ENCODE measurements around the gene SETD1B. TPM values are rescaled to one million over a fixed set of nuclear protein-coding genes. Genes with fewer than 3 reads are reported as not detected.
"Not testable (repeated sequence)": the region's sequence is repeated elsewhere in the genome, so short reads cannot be mapped to it uniquely, and the experiment has no call there.

The SETD1B gene
- total RNA-seq, 2 donors from 2014 or later = 20.2 to 20.9 TPM

DNA sequence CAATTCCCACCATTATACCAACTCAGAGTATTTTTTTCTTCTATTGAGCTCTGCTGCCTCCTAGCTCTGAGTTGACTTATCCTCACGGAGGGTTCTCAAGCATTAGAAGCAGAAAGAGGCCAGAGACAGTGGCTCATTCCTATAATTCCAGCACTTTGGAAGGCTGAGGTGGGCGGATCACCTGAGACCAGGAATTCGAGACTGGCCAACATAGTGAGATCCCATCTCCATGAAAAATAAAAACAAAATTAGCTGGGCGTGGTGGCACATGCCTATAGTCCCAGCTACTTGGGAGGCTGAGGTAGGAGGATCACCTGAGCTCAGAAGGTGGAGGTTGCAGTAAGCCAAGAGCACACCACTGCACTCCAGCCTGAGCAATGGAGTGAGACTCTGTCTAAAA, 33.9 kb downstream of the SETD1B start:
- intact Hi-C loops (cut with DNase I) = no loop called here
- no peak for DNase-seq (ENCODE audit: low spot score)

DNA sequence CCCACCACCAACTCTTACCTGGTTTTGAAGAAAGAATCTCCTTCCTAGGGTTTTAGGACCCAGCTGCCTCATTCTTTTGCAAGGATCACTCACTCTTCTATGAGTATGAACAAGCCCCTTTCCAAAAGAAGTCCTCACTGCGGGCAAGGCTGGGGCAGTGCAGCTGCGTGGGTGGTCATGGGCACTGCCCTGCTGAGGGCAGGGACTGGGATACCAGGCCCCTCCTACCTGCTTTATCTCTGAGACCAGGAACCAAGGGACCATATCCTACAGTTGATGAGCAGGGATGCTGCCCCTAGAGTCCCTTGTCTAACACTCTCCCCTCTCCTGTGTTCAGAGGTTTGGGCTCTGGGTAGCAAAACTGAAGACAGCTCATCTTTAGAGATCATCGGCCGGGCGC, 34.3 kb downstream of the SETD1B start:
- no peak for DNase-seq (ENCODE audit: low spot score)
- intact Hi-C loops (cut with DNase I) = no loop called here

DNA sequence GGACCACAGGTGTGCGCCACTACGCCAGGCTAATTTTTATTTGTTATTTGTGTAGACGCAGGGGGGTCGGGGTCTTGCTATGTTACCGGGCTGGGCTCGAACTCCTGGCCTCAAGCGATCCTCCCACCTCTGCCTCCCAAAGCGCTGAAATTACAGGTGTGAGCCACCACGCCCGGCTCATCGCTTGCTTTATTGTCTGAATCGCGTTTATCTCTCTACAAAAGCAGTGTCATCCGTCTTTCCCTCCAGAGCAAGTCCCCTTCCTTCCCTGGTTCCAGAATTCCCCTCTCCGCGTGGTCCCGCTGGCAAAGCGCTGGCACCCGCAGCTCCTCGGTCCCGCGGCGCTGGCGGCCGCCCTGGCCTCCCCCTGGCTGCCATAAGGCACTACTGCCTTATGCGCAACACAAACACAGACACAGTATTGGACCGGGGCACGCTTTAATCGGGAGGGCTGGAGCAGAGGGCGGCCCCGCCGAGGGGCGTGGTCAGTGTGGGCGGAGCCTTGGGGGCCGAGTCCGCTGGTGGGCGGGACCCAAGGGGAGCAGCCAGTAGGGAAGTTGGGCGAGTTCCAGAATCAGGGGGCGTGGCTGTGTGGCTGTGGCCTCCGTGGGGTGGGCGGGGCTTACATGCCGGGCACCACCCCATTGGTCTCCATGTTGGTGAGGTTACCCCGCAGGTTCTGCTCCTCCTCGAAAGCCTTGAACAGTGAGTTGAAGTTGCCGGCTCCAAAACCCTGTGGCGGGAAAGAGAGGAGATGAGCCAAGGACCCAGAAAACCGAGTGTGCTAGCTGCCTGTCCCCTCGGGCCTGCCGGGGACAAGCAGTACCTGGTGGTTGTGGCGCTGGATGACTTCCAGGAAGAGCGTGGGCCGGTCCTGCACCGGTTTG, 35.5 kb downstream of the SETD1B start:
- intact Hi-C loops (cut with DNase I) = no loop called here
- DNase-seq (ENCODE audit: low spot score) = peak; percentile 100

DNA sequence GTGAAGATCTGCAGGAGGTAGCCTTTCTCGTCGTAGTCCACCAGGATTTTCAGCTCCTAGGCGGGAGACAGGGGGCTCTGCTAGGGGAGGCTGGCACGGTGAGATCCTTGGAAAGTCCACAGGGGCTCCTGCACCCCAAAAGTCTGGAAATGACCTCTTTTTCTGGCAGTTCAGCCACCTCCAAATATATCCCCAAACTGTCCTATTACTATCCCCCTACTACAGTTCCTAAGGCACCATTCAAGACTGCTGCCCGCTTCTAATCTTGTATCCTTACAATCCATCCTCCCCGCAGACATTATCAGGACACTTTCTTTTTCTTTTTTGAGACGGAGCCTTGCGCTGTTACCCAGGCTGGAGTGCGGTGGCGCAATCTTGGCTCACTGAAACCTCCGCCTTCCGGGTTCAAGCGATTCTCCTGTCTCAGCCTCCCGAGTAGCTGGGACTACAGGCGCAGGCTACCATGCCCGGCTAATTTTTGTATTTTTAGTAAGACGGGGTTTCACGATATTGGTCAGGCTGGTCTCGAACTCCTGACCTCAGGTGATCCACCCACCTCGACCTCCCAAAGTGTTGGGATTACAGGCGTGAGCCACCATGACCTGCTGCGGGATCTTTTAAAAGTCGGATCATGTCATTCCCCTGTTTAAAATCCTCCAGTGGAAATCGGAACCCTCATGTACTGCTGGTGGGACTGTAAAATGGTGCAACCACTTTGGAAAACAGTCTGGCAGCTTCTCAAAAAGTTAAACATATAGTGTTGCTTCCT, 36.4 kb downstream of the SETD1B start:
- intact Hi-C loops (cut with DNase I) = no loop called here
- no peak for DNase-seq (ENCODE audit: low spot score)

DNA sequence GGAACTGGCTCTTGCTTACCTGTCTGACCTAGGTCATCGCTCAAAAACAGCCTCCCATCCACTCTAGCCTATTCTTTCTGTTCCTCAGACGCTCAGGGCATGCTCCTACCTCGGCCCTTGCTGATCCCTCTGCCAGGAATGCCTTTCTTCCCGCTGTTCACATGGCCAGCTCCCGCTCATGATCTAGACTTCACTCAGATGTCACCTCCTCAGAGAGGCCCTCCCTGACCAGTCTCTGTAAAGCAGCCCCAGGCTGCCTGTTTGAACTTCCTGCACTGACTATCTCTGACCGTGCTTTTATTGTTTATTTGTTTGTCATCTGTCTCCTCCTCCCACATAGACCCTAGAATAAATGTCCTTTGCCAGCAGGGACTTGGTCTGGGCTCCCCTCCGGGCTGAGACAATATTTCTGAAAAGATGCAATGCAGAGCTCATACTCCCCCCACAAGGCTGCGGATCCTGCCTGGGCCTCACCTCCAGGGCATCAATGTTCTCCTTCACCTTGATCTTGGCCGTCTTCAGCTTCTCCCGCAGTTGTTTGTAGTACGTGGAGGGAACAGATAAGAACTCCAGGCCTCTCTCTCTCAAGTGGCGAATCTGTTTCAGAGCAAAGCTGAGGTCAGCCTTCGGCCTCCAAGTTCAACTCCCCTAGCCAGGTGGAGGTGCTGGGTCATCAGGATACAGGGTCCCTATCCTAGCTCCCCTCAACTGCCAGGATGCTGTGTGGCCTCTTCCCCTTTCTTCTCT, 39.6 kb downstream of the SETD1B start:
- intact Hi-C loops (cut with DNase I) = no loop called here
- DNase-seq (ENCODE audit: low spot score) = no peak

DNA sequence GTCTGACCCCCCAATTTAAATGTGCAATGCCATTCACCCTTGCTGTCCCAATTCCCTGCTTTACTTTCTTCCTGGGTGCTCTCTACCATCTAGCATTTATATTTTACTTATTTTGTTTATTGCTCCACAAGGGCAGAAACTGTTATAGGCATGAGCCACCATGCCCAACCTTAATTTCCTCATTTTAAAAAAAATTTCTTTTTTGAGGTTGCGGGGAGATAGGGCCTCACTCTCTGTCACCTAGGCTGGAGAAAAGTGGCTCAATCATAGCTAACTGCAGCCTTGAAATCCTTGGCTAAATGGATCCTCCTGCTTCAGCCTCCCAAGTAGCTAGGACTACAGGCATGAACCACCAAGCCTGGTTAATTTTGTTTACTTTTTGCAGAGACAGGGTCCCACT, 41.9 kb downstream of the SETD1B start:
- DNase-seq (ENCODE audit: low spot score) = no peak
- intact Hi-C loops (cut with DNase I) = no loop called here

DNA sequence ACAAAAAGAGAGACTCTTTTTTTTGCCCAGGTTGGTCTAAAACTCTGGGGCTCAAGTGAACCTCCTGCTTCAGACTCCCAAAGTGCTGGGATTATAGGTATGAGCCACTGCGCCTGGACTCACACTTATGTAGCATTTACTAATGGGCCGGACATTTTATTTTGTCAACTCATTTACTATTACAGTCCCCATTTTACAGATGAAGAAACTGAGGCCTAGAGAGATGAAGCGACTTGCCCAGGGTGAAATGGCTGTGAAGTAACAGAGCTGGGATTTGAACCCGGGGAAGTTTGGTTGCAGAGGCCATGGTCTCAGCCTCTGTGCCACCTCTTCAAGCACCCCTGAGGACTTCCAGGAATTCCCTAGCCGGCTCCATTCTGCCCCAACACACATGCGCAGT, 45.4 kb downstream of the SETD1B start:
- DNase-seq (ENCODE audit: low spot score) = no peak
- intact Hi-C loops (cut with DNase I) = no loop called here

DNA sequence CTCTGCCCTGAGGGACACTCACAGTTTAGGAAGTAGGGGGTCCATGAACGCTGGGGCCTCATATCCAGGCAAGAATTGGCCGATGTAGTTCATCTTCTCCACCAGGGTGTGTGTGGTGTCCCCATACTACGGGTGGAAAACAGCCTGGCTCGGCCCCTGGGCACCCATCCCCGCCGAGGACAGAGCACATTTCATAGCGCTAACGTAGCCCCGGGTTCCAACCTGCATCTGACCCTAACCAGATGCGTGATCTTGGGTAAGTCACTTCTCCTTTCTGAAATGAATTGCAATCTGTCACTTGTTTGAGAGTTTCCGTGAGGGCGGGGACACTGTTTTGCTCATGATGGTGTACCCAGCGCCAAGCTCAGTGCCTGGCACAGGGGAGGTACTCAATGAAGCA, 45.9 kb downstream of the SETD1B start:
- no peak for DNase-seq (ENCODE audit: low spot score)
- intact Hi-C loops (cut with DNase I) = no loop called here

DNA sequence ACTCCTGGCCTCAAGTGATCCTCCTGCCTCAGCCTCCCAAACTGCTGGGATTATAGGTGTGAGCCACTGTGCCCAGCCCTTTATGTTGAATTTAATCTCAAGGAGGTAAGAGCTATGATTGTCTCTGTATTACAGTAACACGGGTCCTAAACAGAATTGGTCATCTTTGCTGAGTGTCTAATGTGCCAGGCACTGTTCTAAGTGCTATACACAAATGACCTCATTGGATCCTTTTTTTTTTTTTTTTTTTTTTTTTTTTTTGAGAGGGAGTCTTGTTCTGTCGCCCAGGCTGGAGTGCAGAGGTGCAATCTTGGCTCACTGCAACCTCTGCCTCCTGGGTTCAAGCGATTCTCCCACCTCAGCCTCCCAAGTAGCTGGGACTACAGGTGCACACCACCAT, 48.6 kb downstream of the SETD1B start:
- intact Hi-C loops (cut with DNase I) = not testable (repeated sequence)

DNA sequence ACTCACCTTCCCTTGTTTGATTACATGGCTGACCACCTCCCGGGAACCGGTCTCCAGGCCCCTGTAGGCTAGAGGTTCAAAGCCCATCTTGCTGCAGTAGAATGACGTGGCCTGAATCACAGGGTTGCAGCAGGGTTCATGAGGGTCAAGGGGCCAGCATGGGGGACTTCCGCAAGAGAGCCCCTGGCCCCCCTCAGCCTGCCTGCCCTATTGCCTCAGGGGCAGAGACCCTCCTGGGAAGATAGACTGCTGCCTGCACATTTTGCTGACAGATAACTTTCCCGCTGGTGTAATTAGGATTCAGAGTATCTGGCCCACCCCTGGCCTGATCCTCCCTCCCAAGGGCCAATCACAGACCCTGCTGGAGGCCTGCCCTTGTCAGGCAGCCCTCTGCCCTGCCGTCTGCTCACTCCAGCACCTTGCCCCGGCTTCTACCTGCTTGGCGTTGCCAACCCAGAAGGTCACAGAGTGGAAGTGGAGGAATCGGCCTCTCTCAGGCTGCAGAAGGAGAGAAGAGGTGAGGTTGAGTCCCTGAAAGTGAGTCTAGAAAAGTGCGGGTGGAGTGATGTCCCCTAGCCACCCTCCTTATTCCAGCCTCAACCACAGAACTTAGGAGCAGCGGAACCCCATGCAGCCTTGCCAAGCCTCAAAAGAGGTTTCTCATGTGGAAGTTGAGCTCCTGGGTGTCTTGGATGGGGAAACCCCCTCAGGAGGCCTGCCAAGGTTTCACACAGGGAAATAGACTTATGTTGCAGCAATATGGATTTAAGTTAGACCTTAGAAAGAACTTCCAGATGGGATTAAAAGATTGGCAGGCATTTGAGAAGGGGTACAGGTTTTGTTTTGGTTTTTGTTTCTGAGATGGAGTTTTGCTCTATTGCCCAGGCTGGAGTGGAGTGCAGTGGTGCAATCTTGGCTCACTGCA, 53.8 kb downstream of the SETD1B start:
- intact Hi-C loops (cut with DNase I) = no loop called here
- no peak for DNase-seq (ENCODE audit: low spot score)

More for the DNA sequence above, 48.6 kb downstream of the SETD1B start:
- not testable (repeated sequence) for DNase-seq (ENCODE audit: low spot score)

DNA sequence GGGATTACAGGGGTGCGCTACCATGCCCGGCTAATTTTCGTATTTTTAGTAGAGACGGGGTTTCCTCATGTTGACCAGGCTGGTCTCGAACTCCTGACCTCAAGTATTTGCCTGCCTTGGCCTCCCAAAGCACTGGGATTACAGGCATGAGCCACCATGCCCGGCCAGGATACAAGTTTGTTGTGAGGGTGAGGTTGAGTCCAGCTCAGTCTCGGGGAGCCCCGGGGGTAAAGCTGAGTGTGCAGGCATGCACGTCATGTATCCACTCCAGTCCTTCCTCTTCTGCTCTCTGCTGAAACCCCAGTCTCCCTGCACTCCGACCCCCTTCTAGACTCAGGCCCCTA, 54.5 kb downstream of the SETD1B start:
- intact Hi-C loops (cut with DNase I) = no loop called here
- no peak for DNase-seq (ENCODE audit: low spot score)

DNA sequence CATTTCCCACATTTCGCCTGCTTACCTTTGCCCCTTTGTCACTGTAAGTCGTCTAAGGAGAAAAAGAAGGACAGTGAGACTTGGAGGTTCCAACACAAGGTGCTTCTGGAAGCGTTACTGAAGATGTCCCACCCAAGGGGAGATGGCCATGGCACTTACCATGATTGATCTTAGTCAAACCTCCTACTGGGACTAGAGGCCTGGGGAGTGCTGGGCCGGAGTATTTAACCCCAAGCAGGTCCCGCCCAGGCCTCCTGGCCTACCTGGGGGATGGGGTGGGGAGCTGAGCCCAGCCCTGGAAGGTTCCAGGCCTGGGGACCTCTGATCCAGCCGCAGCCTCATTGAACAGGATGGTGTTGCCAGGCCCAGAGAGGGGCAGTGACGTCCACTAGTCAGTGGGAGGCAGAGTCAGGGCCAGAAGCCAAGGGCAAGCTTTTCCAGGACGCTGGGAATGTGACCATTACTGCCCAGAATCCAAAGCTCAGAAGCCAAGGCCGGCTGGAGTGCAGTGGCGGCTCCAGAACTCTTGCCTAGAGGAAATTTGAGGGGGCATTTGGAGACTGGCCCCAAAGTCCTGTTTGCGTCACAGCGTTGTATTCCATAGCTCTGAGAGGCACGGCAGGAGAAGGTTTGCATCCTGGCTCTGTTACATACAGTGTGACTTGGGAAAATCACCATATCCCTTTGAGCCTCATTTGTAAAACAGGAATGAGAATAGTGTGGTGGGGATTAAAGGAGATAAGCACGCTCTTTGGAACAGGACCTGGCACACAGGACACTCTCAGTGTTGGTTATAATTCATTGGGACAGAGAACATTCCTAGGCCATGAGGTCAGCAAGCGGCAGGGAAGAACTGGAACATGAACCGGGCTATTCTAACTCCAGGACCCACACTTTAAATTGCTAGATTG, 55.1 kb downstream of the SETD1B start, which contains the start of gene HPD:
Gene HPD, minus strand, starts transcription at position 198 of the 911 bp plus-strand sequence. Its CDS starts 36 bp downstream, at position 162.
- DNase-seq (ENCODE audit: low spot score) = peak; percentile 95
- intact Hi-C loops (cut with DNase I) = no loop called here

DNA sequence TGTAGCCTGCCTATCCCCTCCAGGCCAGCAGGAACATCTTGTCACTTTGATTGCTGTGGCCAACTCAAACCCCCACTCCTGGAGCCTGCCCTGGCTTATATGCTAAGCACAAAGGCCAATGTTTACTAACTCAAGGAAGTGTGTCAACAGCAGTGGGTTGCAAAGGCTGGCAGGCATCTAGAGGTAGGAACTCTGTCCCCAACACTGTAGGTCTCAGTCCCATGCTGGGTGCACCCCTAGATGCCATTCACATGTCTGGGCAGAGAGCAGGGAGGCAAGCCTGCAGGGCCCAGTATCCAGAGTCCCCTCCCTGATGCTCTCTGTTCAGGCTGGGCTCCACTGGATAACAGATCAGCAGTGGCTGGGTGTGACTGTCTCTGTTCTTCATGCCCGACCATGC, 56.4 kb downstream of the SETD1B start:
- DNase-seq (ENCODE audit: low spot score) = no peak
- intact Hi-C loops (cut with DNase I) = loop anchor here in 1 of 2 donors (5.0 kb wide), 1 partner anchor 793 kb away; no protein-coding TSS in a partner anchor

DNA sequence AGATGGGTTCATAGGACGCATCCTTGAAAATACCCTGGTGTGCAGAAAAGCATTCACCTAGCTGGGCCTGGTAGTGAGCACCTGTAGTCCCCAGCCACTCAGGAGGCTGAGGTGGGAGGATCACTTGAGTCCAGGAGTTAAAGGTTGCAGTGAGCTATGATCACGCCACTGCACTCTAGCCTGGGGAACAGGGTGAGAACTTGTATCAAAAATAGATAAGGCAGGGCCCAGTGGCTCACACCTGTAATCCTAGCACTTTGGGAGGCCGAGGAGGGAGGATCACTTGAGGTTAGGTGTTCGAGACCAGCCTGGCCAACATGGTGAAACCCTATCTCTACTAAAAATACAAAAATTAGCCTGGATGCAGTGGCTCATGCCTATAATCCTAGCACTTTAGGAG, 56.9 kb downstream of the SETD1B start:
- intact Hi-C loops (cut with DNase I) = loop anchor here in 1 of 2 donors (5.0 kb wide), 1 partner anchor 793 kb away; no protein-coding TSS in a partner anchor

DNA sequence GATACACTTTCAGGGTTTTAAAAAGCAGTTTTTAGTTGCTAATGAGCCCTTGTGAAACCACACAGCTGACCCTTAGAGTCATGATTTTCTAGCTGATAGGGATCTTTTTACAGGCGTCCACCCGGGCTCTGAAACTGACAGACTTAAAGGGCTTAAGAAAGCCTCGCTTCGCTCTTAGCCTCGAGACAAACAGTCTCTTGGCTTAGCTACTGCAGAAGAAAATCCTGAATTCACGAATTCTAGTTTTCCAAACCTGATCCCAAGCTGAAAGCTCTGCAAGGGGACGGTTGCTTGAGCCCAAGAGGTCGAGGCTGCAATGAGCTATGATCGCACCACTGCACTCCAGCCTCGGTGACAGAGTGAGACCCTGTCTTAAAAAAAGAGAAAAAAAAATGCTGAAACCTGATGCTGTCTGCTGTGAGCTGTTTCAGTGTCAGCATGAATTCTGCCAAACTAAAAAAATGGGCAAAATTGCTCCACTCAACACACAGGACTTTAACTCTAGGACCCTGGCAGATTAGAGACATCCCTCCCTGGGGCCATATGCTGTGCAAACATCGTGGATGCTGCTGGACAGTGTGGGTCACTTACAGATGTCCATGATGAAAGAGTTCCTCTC, 57.9 kb downstream of the SETD1B start:
- intact Hi-C loops (cut with DNase I) = loop anchor here in 1 of 2 donors (5.0 kb wide), 1 partner anchor 794 kb away; no protein-coding TSS in a partner anchor

More for the DNA sequence above, 56.9 kb downstream of the SETD1B start:
- DNase-seq (ENCODE audit: low spot score) = not testable (repeated sequence)

DNA sequence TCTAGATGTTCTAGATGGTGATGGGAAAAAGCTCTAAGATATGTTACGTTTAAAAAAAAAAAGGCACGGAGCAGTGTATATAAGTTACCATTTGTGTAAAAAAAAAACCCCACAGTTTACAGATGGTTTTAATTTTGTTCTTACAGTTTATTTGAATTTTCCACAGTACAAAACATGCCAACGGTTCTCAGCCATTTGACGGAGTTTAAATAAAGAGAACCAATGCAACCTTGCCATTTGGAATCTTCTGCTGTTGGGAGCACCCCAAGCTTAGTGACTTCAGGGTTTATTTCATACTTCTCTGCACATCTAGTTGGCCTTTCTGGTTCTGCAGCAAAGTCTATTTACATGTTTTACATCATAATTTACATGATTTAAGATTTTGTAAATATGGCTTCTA, 62.5 kb downstream of the SETD1B start:
- intact Hi-C loops (cut with DNase I) = no loop called here
- DNase-seq (ENCODE audit: low spot score) = no peak

More for the DNA sequence above, 57.9 kb downstream of the SETD1B start:
- DNase-seq (ENCODE audit: low spot score) = no peak

DNA sequence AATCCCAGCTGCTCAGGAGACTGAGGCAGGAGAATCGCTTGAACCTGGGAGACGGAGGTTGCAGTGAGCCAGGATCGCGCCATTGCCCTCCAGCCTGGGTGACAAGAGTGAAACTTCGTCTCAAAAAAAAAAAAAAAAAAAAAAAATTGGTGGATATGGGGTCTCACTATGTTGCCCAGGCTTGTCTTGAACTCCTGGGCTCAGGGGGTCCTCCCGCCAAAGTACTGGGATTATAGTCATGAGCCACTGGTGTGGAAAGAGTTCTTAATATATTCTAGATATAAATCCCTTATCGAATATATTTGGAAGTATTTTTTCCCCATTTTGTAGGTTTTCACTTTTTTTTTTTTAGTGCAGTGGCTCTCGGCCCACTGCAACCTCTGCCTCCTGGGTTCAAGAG, 65.4 kb downstream of the SETD1B start:
- intact Hi-C loops (cut with DNase I); DNase-seq (ENCODE audit: low spot score): not testable (repeated sequence)

Measured in posterior vena cava (tissue), 2 donors.